GM21447 (cell line): ENCODE measurements around the gene ITSN1.
A peak's percentile ranks its signal among the peaks of the same experiment; 100 is the strongest.
"Not testable (repeated sequence)": the region's sequence is repeated elsewhere in the genome, so short reads cannot be mapped to it uniquely, and the experiment has no call there.

ENCODE experiments used
- ATAC-seq: cut with Tn5 transposase; IDR thresholded peaks from one replicate; pipeline ENCODE4 v1.9.1; 2021; ENCODE audit not compliant: unreplicated experiment

The ITSN1 gene

DNA sequence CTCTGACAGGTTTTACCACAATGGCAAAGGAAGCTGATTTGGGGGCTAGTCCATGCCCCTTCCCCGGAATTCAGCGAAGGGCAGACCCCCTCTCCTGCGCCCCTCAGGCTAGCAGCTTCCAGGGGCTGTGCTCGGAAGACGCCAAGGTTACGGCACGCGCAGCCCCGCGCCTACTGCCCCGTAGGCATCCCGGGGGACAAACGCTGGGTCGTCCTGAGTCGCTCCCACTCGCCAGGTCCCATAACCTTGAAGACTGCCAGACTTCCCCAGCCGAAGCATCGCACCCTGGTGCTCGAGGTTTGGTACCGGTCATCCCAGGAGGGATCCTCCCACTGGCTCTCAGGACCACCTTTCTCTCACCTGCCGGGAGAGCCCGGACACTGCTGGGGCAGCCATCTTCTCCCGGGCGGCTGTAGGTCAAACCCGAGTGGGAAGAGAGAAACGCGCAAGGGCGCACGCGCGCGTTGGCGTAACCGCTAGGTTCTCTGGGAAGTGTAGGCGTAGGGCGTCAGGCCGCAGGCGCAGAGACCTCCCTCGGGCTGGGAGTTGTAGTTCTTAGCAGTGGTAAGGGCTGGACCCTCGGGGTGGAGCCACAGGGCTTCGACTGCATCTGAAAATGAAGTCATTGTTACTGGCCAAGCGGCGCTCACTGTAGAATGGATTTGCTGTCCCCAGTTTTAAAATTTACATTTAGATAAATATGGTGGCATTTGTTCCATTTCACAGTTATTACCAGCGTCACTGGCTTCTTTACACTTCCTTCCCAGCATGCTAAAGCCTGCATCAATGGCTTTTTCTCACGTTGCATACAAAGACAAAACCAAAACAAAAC is 273.3 kb downstream of the ITSN1 start, which contains the start of gene ATP5PO:
Gene ATP5PO, minus strand, starts transcription at position 437 of the 832 bp plus-strand sequence. Its CDS starts 41 bp downstream, at position 396.
- peak; percentile 98 for ATAC-seq

DNA sequence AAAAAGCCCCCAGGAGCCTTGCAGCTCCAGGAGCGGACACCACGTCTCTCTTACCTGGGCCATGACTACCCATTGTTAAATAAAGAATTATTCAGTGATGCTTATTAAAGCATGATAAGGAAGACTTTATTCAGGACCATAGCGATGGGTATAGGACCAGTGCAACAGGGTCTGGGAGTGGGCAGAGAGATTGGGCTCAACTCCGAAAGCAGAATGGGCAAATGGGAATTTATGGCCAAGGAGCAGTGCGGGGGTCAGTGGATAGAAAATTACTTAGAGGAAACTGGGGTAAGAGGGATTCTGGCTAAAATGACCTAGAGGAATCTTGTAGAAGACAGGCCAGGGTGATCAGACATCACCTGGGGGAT is 273.9 kb downstream of the ITSN1 start:
- no peak for ATAC-seq

DNA sequence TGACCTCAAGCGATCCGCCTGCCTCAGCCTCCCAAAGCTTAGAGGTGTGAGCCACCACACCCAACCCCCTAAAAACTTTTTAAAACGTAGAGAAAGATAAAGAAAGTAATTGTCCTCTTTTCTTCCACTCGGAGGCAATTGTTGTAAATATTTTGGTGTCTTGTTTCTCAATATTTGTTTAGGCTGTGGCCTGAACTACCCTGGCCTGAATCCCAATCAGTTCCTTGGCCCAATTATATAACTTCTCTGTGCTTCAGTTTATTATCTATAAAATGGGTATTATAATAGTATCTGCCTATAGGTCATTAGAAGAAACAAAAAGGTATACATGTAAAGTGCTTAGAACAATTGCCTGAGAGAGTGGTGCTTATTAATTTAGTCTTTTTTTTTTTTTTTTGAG is 275.1 kb downstream of the ITSN1 start:
- ATAC-seq = no peak

DNA sequence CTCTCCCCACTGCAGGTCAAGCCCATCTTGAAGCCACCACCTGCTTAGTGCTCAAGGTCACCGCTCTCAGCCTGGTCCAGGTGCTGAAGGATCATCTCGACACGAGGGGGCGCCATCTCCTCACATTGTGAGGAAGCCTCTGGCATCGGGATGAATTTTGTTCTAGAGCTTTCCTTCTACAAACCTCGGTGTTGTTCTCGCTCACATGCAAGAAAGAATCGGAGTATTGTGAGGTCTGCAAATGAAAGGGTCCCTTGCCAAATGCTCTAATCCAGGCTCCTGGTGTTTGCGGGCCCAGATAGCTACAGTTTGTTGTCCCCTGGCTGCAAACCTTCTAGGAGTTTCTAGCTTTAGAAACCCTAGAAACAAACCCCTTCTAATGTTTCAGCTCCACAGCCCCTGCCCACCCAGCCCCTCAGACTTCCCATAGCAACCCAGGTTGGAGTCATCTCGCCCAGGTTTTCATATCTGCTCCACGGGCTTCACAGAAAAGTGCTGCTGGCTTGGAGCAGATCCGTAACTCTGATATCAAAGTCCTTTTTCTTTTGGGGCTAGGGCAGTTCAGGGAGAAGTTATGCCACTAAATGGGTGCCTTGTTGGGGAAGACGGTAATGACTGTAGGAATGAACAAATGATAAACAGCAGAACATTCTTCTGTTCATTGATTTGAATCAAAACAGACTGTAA is 281.9 kb downstream of the ITSN1 start:
- ATAC-seq = no peak

DNA sequence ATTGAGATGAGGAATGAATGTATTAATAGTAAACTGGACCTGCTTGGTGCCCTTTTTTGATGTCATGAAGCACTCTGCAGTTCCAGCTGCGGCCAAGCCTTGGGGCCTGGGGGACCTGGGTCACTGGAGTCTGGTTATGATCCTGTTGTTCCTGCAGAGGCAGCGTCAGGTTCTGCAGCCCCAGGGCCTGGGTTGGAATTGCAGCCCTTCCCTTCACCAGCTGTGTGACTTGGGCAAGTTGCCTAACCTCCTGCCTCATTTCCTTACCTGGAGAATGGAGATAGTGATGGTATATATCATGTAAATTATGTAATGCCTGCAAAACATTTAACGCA is 282.4 kb downstream of the ITSN1 start:
- ATAC-seq = no peak

DNA sequence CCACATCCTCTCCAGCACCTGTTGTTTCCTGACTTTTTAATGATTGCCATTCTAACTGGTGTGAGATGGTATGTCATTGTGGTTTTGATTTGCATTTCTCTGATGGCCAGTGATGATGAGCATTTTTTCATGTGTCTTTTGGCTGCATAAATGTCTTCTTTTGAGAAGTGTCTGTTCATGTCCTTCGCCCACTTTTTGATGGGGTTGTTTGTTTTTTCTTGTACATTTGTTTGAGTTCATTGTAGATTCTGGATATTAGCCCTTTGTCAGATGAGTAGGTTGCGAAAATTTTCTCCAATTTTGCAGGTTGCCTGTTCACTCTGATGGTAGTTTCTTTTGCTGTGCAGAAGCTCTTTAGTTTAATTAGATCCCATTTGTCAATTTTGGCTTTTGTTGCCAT is 283.9 kb downstream of the ITSN1 start:
- ATAC-seq = not testable (repeated sequence)

DNA sequence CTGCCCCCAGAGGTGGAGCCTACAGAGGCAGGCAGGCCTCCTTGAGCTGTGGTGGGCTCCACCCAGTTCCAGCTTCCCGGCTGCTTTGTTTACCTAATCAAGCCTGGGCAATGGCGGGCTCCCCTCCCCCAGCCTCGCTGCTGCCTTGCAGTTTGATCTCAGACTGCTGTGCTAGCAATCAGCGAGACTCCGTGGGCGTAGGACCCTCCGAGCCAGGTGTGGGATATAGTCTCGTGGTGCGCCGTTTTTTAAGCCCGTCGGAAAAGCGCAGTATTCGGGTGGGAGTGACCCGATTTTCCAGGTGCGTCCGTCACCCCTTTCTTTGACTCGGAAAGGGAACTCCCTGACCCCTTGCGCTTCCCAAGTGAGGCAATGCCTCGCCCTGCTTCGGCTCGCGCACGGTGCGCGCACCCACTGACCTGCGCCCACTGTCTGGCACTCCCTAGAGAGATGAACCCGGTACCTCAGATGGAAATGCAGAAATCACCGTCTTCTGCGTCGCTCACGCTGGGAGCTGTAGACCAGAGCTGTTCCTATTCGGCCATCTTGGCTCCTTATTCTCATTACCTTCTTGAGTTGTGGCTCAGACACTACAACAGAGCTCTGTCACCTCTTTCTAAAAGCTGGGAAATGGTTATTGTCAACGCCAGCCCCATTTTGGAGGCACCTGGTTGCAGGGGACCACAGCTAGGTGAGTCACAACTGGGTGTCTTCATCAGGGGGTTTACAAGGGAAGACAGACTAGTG is 288.9 kb downstream of the ITSN1 start:
- ATAC-seq = not testable (repeated sequence)

DNA sequence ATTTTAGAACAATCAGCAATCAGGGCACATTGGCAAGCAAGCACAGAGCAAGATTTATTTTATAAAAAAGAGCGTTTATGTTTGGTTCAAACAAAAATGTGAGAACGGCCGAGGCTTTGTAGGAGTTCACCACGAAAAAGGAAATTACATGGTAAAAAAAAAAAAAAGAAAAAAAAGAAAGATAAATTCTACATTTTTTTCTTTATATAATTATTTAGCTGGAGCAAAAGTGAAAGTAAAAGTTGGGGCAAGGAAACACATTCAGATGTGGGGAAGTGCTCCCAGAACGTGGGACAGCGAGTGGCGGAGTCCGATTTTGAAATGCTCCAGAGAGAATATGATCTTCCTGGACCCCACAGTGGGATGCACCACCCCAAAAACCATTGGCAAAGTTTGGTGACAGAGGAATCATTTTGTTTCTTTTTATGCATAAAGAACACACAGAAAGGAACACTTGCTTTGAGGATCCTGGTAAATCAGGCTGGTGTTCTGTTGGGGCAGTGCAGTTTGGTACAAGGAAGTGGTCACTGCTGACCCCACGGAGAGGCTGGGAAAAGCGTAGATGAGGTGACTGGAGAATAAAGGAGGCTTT is 289.6 kb downstream of the ITSN1 start:
- no peak for ATAC-seq

DNA sequence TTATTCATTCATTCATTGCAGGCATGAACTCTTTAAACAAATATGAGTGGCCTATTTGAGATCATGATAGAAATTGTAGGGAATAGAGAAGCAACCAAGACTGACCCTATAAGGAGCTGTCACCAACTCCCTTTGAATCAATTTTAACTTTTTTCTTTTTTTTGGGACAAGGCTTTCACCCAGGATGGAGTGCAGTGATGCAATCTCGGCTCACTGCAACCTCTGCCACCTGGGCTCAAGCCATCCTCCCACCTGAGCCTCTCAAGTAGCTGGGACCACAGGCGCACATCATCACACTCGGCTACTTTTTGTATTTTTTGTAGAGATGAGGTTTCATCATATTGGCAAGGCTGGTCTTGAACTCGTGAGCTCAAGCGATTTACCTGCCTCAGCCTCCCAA is 290.4 kb downstream of the ITSN1 start:
- ATAC-seq = no peak

DNA sequence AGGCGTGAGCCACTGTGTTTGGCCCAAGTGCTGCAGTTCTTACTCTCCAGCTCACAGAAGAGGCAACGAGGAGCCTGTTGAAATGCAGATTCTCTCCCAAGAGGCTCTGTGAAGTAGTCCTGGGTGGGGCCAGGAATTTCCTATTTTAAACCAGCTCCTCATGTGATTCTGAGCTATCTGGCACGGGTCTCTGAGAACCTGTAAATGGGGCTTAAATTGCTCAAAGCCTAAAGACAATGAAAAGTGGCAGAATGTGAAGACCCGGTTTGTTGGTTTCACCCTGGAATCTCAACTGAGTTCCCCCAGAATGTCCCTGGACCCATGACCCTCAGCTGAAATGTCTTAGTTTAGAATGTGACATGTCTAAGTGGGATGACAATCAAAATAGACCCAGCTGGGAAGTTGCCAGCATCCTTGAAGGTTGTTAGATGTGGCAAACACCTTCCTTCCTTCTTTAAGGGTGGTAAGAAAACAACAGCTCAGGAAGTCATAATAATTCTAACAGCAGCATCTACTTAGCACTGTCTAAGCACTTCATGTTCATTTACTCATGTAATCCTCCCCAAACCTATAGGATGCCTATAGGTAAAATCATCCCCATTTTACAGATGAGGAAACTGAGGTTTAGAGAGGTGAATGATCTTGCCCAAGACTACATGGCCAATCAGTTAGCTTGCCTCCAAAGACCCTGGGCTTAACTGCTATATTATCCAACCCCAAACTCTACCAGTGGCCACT is 294.2 kb downstream of the ITSN1 start:
- no peak for ATAC-seq

DNA sequence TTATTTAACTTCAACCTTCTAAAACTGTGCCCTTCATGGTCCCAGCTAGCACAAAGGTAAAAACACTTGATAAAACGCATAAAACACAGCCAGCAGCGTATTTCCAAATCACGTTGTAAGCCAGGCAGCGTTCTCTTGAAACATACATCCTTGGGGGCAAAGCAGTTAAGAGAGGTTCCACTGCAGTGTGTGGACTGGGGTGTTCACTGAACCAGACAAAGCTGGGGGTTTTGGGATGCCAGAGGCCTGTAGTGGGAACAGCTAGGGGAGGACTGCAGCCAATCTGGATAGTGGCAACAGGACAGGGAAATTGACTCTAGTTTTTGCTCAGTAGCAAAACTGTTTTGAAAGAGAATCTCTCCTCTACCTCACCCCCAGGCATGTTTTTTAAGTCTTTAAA is 294.8 kb downstream of the ITSN1 start:
- ATAC-seq = no peak

DNA sequence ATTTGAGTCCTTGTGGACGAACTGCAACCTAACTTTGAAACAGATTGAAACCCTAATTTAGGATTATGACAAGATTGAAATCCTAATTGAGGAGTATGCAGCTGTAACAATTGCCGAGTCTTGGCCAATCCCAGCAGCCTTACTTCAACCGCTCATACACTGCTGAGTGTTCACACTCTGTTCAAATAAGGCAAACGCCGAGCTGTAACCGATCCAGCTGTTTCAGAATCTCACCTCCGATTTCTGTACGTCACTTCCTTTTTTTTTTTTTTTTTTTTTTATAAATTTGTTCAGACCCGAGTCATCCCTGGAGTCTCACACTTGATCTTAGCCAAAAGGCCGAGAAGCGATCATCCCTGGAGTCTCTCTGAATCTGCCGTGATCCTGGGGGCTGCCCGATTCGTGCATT is 295.6 kb downstream of the ITSN1 start:
- no peak for ATAC-seq

DNA sequence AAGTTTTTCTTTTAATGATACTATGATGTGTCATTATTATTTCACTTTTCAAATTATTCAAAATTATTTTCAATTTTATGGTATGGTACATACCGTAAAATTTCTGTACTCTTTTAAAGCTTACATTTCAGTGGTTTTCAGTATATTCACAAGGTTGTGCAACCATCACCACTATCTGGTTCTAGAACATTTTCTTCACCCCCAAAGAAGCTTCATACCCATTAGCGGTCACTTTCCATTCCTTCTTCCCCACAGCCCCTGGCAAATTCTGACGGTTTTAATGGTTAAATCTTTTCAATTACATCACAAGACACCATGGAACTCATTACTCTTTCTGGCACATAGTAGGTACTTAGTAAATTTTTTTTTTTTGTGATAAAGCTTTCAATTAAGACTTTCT is 296.1 kb downstream of the ITSN1 start:
- ATAC-seq = no peak

DNA sequence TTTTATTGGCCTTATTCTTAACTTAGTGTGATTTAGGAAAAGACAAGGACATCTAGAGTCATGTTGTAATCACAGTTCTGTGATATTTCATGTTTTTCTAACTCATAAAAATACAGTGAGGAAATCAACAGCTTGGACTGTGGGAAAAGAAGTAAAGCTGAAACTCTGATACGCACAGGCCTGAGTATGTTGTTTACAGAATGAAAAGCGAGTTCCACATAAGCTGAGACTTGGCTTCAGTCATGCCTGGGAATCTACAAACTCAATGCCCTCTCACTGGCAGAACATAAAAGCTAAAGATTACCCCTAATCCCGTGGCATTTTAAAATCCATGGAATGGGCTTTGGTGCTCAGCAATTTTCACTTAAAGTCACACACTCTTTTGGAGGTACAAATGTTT is 296.9 kb downstream of the ITSN1 start:
- no peak for ATAC-seq

DNA sequence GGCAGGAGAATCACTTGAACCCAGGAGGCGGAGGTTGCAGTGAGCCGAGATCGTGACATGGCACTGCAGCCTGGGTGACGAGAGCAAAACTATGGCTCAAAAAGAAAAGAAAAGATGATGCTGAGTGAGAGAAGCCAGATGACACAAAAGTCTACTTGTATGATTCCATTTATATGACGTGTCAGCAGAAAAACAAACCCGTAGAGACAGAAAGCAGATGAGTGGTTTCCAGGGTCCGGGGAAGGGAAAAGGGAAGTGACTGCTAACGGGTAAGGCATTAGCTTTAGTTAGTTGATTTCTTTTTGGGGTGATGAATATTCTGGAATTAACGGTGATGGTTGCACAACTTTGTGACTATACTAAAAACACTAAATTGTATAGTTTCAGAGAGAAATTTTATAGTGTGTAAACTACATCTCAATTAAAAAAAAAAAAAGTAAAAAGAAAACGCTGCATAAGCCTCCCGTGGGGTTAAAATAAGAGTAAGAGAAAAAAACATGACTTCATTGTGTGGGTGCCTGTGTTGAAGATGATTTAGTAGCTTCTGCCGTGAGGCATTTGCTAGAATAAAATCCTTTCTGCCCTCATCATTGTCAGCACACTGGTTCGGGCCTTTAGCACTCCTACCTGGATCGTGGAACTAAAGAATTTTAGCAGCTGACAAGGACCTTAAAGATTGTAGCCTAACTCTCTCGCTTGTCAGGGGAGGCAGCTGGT is 298.0 kb downstream of the ITSN1 start:
- ATAC-seq = no peak

DNA sequence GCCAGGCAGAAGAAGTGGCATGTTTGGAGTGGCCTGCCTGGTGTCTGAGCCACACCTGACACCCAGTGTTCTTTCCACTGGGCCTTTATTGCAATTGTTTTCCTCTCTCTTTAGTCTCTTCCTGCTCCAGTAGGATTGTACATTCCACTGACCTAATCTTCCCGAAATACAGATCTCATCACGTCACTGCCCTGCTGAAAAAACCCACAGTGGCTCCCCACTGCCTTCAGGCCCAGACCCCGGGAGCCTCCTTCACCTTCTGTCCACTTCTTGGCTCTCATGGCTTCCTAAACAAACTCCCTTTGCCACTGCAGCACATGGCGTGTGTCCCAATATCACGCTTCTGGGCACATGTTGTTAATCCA is 298.6 kb downstream of the ITSN1 start:
- ATAC-seq = no peak

DNA sequence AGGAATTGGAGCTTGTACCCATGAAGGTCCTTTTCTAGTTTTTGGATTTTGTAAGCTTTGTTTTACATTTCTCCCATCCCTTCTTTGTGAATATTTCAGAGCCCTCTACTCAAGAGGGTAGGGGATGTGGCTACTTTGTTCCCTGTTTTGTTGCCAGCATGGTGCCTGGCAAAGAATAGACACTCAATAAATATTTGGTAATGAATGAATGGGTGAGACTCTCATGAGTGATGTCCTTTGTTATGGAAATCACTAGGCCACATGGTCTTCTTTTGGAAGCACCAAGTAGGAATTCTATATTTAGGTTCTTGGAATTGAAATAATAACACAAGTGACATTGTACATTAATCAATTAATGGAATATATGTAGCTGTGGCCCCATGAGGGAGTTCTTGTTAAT is 300.1 kb downstream of the ITSN1 start:
- ATAC-seq = no peak

DNA sequence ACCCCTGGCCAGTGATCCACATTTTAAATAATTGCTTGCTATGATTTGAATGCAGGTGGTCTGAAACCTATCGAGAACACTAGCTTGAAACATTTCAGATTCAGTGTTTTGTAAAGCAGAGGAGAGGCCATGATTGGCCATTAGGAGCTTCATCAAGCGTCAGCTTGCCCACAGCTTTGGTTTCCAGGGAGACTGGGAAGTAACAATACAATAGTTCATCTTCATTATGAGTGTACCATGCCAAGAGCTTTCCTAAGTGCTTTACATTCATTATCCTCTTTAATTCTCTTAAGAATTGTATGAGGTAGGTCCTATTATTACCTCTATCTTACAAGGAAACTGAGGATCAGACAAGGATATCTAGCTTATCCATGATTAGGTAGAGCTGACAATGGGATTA is 301.0 kb downstream of the ITSN1 start:
- ATAC-seq = no peak

DNA sequence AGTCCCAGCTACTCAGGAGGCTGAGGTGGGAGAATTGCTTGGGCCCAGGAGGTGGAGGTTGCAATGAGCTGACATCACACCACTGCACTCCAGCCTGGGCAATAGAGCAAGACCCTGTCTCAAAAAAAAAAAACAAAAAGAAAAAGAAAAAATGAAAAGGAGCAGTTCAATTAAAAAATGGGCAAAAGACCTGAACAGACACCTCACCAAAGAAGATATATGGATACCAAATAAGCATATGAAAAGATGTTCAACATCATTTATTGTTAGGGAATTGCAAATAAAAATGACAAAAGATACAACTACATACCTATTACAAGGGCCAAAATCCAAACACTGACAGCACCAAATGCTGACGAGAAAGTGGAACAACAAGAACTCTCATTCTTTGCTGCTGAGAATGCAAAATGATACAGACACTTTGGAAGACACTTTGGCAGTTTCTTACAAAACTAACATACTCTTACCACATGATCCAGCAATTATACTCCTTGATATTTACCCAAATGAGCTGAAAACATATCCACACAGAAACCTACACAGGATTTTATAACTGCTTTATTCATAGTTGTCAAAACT is 302.0 kb downstream of the ITSN1 start:
- no peak for ATAC-seq
